GM19240 (cell line): Measurements from ENCODE around the gene TMOD1.
"Not testable (repeated sequence)": the region's sequence is repeated elsewhere in the genome, so short reads cannot be mapped to it uniquely, and the experiment has no call there.

ENCODE experiments used
- DNase-seq: peaks from one replicate; pipeline ENCODE4 v3.0.0; 2011; ENCODE audit warnings: low spot score; ENCODE audit not compliant: insufficient read length

TMOD1 gene

DNA sequence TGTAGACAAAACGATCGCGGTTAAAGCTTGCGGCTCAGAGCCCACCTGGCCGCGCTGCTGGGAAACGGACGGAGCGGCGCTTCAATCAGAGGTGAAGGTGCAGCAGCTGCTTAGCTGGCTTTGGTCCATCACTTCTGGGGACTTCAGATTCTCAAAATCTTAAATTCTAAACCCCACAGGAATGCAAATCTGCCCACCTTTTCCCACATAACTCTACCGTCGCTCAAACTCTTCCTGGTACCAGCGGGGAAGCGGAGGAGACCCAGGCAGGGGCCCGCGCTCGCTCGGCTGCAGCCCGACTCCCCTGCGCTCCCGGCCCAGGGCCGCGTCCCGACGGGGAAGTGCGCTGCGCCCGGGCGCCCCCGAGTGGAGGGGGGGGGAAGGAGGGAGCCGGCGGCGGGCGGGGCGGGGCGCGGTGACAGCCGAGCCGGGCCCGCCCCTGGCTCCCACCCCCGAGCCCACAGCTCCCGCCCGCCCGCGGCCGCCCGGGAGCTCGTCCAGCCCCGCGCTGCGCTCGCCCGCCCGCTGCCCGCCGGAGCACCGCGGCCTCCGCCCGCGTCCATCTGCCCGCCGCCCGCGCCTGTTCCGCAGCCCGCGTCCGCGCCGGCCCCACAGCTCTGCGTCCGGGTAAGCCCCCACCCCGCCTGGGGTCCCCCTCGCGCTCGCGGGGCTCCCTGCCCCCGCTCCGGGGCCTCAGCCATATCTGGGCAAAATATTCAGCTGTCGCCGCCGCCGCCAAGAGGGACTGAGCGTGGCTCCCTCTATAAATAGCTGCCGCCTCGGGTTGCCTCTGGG is at the start of gene TMOD1:
TMOD1 (plus strand) TSS at position 490 of the 795 bp plus-strand sequence. CDS start 22,523 bp downstream, outside the sequence.
- peak; percentile 80 for DNase-seq

DNA sequence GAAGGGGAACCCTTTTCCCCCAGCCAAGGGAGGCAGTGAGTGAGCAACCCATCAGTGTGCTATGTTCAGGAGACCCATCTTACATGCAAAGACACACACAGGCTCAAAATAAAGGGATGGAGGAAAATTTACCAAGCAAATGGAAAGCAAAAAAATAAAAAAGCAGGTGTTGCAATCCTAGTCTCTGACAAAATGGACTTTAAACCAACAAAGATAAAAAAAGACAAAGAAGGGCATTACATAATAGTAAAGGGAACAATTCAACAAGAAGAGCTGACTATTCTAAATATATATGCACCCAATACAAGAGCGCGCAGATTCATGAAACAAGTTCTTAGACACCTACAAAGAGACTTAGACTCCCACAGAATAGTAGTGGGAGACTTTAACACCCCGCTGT is 47.9 kb upstream of the TMOD1 start:
- DNase-seq: not testable (repeated sequence)

DNA sequence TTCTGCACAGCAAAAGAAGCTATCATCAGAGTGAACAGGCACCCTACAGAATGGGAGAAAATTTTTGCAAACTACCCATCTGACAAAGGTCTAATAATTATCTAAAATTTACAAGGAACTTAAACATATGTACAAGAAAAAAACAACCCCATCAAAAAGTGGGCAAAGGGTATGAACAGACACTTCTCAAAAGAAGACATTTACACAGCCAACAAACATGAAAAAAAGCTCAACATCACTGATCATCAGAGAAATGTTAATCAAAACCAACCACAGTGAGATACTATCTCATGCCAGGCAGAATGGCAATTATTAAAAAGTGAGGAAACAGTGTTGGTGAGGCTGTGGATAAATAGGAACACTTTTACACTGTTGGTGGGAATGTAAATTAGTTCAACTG is 44.6 kb upstream of the TMOD1 start:
- not testable (repeated sequence) for DNase-seq

- no peak for DNase-seq
Observed at GRCh38 chr9:97459326-97459725, 42.1 kb upstream of the TMOD1 start.

DNA sequence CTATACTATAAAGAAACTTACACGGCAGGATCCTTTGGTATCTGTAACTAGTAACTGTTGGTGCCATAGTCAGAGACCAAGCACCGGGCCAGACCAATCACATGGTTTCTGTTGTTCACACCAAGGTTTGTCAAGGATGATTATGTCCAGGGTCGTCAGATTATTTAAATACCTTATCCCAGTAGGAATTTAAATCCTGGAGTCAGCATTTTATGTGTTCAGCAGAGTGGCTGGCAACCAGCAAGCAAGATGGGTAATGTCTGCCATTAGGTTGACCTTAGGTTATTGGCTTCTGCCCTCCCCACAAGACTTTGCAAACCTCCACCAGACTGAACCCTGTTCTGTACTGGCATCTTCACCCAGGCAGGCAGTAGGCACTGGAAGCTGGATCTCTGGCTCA is 39.3 kb upstream of the TMOD1 start:
- no peak for DNase-seq

DNA sequence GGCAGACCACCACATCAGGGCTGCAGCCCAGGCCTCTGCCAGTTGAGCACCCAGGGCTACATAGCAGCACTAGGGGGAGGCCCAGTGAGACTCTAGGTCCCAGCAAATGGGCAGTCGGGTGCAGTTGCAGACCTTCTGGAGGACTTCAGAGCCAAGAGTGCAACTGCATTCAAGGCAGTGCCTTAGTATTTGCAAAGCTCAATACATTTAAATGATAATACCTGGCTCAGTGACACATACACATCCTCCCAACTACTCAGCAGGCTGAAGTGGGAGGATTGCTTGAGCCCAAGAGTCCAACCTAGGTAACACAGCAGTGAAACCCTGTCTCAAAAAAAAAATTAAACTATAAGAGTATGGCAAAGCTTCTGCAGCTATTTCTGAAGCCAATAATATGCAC is 38.6 kb upstream of the TMOD1 start:
- no peak for DNase-seq

GRCh38 chr9:97468658-97469448 is 32.6 kb upstream of the TMOD1 start:
- peak; percentile 81 for DNase-seq

- no peak for DNase-seq
Observed at GRCh38 chr9:97470076-97470475, 31.4 kb upstream of the TMOD1 start.

- no peak for DNase-seq
Observed at GRCh38 chr9:97473717-97474116, 27.7 kb upstream of the TMOD1 start.

DNA sequence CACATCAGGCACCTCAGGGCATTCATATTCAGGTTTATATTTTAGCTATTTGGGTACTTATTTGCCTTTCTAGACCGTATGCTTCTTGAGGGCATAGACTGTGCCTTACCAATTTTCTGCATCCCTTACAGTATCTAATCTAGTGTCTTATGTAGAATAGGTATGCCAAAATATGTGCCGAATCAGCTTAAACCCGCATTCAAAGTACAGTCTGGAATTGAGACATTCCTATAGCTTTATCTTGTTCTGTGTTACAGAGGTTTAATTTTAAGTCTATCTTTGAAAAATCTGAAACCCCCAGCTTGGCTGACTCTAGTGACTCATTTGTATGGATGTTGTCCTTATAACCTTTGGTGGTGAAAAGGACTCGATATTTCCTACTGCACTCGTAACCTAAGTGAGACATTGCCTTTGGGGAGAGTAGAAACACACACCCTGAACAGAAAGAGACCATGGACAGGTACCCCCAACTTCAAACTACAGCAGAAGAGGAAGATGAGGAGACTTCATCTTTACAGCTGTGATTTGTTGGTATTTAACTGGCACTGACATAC is 27.0 kb upstream of the TMOD1 start:
- DNase-seq: no peak

DNA sequence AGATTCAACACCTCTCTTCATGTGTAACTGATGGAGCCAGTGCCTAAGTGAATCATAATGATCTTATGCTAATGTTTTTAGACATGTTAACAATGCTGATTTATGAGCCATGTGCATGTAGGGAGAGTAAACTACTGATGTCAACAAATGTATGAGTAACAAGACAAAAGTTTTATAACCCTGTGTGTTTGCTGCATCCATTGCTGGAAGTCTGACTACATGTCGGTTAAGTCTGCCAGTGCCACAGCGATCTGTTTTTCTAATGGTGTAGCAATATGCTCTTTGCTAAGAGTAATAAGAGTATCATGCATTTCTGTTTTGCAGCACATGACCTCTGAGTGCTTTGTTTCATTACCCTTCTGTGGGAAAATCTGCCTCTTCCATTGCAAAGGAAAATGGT is 26.4 kb upstream of the TMOD1 start:
- DNase-seq: no peak

DNA sequence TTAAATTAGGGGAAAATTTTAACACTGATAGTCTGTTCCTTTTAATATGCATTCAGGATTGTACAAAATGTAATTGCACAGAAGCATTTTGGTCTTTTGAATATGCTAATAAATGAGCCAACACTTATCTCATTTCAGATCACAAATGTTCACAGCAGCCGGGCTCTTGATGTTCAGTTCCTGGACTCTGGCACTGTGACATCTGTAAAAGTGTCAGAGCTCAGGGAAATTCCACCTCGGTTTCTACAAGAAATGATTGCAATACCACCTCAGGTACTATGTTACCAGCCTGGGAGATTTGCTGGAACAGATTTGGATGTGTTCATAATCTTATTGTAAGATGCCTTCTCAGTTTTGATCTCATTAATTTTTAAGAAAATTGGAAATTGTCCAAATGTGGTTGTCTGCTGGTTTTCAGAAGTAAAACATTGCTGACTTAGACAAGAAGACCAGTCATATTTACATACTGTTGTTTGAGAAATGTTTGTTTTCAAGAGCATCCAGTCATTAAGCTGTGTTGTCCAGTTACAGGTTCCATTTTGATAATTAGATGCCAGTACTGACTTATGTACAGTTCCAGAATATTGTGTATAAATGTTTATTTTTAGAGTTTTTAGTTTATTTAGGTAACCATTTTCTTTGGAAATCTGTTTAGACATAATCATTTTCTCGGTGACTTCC is 23.0 kb upstream of the TMOD1 start:
- no peak for DNase-seq

- DNase-seq: no peak
Observed at GRCh38 chr9:97479496-97480159, 21.8 kb upstream of the TMOD1 start.

- DNase-seq: no peak
Observed at GRCh38 chr9:97480174-97480573, 21.3 kb upstream of the TMOD1 start.

DNA sequence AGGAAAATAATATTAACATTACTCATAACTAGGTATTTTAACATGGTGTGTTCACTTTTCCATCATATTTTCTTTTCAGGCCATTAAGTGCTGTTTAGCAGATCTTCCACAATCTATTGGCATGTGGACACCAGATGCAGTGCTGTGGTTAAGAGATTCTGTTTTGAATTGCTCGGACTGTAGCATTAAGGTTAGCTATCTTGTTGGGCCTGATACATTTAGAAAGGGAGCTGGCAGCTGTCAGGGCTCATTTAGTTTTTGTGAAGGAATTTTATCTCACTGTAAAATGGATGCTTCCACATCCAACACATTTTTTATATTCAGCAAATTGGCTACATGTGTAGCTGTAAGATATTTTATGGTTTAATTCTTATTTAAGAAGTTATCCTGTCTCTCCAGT is 20.7 kb upstream of the TMOD1 start:
- DNase-seq: no peak

- no peak for DNase-seq
Observed at GRCh38 chr9:97484134-97484533, 17.3 kb upstream of the TMOD1 start.

DNA sequence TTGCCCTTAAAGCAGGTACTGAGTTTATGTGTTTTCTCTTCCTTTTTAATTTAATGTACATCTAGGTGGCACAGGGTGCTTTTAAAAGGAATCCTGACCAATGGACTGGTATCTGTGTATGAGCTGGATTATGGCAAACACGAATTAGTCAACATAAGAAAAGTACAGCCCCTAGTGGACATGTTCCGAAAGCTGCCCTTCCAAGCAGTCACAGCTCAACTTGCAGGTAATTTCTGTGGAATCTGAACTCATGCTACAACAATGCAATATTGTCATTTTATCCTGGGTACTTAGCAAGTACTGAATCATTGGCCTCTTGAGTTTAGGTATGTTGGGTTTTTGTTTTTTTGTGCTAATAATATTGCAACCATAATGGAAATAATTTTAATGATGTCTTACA is 14.4 kb upstream of the TMOD1 start:
- no peak for DNase-seq

- DNase-seq: no peak
Observed at GRCh38 chr9:97487861-97488260, 13.6 kb upstream of the TMOD1 start.

GRCh38 chr9:97491216-97491999 is 10.1 kb upstream of the TMOD1 start:
- DNase-seq: no peak

DNA sequence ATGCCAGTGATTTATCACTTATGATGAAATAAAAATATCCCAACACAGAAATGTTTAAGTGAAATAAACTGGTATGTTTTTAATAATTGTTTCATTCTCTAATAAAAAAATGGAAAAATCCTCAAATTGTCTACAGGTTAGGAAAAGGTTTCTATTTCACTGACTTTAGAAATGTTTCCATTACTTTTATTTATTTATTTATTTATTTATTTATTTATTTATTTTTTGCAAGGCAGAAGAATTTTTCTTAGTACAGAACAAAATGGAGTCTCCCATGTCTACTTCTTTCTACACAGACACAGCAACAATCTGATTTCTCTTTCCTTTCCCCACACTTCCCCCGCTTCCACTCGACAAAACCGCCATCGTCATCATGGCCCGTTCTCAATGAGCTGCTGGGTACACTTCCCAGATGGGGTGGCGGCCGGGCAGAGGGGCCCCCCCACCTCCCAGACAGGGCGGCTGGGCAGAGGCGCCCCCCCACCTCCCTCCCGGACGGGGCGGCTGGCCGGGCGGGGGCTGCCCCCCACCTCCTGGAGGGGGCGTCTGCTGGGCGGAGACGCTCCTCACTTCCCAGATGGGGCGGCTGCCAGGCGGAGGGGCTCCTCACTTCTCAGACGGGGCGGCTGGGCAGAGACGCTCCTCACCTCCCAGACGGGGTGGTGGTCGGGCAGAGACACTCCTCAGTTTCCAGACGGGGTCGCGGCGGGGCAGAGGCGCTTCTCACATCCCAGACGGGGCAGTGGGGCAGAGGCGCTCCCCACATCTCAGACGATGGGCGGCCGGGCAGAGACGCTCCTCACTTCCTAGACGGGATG is 3.7 kb upstream of the TMOD1 start:
- not testable (repeated sequence) for DNase-seq
